GM12801 (cell line): ENCODE measurements around the gene ZNF444.

Source experiments
- TF ChIP-seq, protein P1 (sequence below): IDR thresholded peaks from one replicate; pipeline ENCODE4 v1.5.1; 2011; ENCODE audit warnings: control low read depth; ENCODE audit not compliant: insufficient read length; ENCODE audit errors: extremely low read depth

Gene ZNF444

DNA sequence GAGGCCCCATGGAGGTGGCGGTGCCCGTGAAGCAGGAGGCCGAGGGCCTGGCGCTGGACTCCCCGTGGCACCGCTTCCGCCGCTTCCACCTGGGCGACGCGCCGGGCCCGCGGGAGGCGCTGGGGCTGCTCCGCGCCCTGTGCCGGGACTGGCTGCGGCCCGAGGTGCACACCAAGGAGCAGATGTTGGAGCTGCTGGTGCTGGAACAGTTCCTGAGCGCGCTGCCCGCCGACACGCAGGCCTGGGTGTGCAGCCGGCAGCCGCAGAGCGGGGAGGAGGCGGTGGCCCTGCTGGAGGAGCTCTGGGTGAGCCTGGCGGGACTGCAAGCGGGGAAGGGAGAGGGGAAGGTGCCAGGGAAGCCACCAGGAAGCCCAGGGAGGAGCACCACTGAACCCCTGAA lies 5.8 kb downstream of the ZNF444 start:
- TF ChIP-seq, protein P1, sequence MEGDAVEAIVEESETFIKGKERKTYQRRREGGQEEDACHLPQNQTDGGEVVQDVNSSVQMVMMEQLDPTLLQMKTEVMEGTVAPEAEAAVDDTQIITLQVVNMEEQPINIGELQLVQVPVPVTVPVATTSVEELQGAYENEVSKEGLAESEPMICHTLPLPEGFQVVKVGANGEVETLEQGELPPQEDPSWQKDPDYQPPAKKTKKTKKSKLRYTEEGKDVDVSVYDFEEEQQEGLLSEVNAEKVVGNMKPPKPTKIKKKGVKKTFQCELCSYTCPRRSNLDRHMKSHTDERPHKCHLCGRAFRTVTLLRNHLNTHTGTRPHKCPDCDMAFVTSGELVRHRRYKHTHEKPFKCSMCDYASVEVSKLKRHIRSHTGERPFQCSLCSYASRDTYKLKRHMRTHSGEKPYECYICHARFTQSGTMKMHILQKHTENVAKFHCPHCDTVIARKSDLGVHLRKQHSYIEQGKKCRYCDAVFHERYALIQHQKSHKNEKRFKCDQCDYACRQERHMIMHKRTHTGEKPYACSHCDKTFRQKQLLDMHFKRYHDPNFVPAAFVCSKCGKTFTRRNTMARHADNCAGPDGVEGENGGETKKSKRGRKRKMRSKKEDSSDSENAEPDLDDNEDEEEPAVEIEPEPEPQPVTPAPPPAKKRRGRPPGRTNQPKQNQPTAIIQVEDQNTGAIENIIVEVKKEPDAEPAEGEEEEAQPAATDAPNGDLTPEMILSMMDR, result no peak

DNA sequence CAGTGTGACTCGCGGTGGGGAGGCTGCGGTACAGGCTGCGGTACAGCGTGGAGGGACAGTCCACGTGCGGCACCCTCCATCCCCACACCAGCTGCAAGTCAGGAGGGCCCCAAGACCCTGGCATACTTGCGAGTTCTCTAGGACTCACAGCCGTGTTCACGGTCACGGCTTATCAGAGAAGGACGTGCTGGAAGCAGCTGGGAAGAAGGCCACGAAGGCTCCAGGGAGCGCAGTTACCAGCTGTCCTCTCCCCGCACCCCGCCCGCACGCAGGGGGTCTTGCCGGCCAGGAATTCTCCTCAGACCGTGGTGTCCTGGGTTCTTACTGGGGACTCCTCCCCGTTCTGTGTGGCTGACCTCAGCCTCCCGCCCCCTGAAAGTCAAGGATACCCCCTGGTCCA lies 6.2 kb downstream of the ZNF444 start:
- TF ChIP-seq, protein P1, result no peak

DNA sequence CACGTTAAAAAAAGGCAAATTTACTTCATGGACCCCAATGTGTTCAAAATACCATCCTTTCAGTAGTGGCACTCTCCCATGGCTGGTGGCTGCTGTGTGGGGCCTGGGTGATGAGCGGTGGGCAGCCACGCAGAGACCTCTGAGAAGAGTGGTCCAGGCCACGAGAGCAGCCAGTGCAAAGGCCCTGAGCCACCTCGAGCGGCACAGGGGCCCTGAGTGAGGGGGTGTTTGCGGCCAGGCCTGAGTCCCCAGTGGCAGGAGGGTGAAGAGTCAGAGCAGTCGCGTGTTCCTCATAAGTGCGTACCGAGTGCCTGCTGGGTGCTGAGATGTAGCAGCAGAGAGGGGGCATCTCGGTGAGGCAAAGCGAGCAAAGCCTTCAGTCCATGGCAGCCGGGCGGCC lies 7.0 kb downstream of the ZNF444 start:
- TF ChIP-seq, protein P1, result no peak

DNA sequence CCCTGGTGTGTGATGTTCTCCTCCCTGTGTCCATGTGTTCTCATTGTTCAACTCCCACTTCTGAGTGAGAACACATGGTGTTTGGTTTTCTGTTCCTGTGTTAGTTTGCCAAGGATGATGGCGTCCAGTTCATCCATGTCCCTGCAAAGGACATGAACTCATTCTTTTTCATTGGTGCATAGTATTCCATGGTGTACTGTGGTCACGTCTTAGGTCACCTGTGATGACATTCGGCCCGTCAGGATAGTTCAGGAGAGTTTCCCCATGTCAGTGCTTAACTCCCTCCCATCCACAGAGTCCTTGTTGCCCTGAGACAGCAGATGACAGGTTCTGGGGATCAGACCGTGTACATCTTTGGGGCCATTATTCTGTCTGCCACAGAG lies 8.6 kb downstream of the ZNF444 start:
- TF ChIP-seq, protein P1, result no peak

DNA sequence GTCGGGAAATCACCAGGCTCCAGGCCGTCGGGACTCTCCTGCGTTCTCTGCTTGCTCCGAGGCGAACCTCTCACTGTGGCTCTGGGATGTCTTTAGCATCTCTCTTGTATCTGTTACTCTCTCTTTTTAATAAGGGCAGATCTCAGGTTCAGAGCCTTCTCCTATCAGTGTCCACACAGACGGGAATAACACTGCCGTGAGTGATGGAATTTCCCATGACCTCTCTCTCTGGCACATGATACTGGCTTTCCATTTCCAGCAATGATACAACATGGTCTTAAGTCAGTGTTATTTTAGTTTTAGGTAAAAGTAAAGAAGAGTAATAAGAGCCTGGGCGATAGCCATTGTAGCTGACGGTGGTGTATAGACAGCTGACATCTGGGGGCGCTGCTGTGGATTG lies 9.3 kb downstream of the ZNF444 start:
- TF ChIP-seq, protein P1, result no peak

DNA sequence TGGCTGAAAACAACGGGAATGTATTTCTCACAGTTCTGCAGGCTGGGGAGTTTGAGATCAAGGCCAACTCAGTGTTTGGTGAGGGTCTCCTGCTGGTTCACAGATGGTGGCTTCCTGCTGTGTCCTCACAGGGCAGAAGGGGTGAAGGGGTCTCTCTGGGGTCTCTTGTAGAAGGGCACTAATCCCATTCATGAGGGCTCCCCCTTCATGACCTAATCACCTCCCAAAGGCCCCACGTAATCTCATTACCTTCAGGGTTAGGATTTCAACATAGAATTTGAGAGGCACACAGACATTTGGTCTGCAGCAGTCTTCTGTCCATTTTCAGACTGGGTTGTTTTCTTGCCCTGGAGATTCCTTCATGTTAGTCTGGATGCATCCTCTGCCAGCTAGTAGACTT lies 11.6 kb downstream of the ZNF444 start:
- TF ChIP-seq, protein P1, result no peak

DNA sequence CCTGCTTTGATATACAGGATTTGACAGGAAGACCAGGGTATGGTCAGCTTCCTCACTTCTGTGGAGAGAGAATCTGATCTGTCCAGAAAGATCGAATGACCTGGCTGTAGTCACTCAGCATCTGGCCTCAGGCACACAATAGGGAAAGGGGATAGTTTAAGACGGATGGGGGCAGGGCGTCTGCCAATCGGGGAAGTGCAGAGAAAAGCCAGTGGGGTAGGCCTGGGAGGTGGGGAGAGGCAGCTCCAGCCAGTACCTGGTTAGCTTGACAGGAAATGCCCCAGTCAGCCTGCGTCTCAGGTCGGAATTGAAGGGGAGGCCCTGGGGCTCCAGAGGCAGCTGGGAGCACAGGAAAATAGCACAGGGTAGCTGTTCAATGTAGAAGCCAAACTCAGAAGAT lies 12.4 kb downstream of the ZNF444 start:
- TF ChIP-seq, protein P1, result no peak
